ENCODE data around the gene TULP1. TPM values are rescaled to one million over a fixed set of nuclear protein-coding genes. Genes with fewer than 3 reads are reported as not detected.
A peak's percentile ranks its signal among the peaks of the same experiment; 100 is the strongest.

TULP1 gene
- total RNA-seq, 1 experiment from 2014 or later = not detected

GRCh38 chr6:35457907-35458306 is 54.8 kb downstream of the TULP1 start:
- Histone ChIP-seq H3K14ac (ENCODE audit: insufficient read depth, low read length) (no peak overlapping the region; the same call in 1 of the 2 replicates), H2BK12ac (ENCODE audit: insufficient read length, low read depth, low read length) (no peak overlapping the region), H3K27ac (ENCODE audit: insufficient read length, low read depth, low read length) (no peak overlapping the region), H3K56ac (ENCODE audit: insufficient read length, low read depth, low read length) (no peak overlapping the region), H3K4me2 (ENCODE audit: insufficient read depth, insufficient read length, low read length) (no peak overlapping the region), H3K18ac (ENCODE audit: insufficient read length, low read depth, low read length) (no peak overlapping the region), H3K79me1 (ENCODE audit: insufficient read depth, low read depth, low read length, poor library complexity, severe bottlenecking) (no peaks in the 10 kb centered on the region), H4K20me1 (ENCODE audit: control insufficient read depth, insufficient read depth, insufficient read length) (no peaks in the 10 kb centered on the region), H4K5ac (ENCODE audit: insufficient read length, low read depth, low read length) (no peak overlapping the region), H3K79me2 (ENCODE audit: insufficient read depth, low read length) (no peaks in the 10 kb centered on the region), H3K9me3 (ENCODE audit: control insufficient read depth, low read depth, low read length) (no peaks in the 10 kb centered on the region), H3K4me1 (ENCODE audit: insufficient read depth, low read length) (0 out of 2 replicates have a peak, but pooled peaks cover 4% of the 10 kb centered on the region), H2AFZ (ENCODE audit: low read length) (no peak overlapping the region), H2BK20ac (ENCODE audit: low read depth, low read length, poor library complexity, severe bottlenecking) (no peak overlapping the region), H2BK120ac (ENCODE audit: low read depth, low read length, poor library complexity, severe bottlenecking) (no peak overlapping the region), H3K4ac (ENCODE audit: low read depth, low read length) (no peak overlapping the region), H3T11ph (ENCODE audit: low read length) (no peak overlapping the region), H3K23me2 (ENCODE audit: insufficient read length, low read depth, low read length, poor library complexity, severe bottlenecking) (peaks cover under 1% of the 10 kb centered on the region), H2AK5ac (ENCODE audit: insufficient read length, low read length) (no peak overlapping the region), H2BK15ac (ENCODE audit: low read depth, low read length) (no peak overlapping the region), H3K9ac (ENCODE audit: extremely low read depth, insufficient read length, low read length) (no peak overlapping the region), H3K27me3 (ENCODE audit: insufficient read depth, low read length) (no peaks in the 10 kb centered on the region), H4K8ac (replicated peaks; ENCODE audit: insufficient read length, low read depth, low read length) (no peak overlapping the region), H4K91ac (ENCODE audit: insufficient read length, low read depth, low read length) (no peak overlapping the region), H3K23ac (ENCODE audit: insufficient read length, low read depth, low read length) (no peak overlapping the region), H2BK5ac (ENCODE audit: insufficient read length, low read length) (no peak overlapping the region)
- peak overlapping the region in 2 of 3 experiments; percentile 6 to 35; a peak in 3 of 7 replicates for H3K27ac Mint-ChIP-seq
- H3K4me3 Mint-ChIP-seq = no peak overlapping the region
- peaks cover 16 to 36% of the 10 kb centered on the region in 2 experiments for H3K4me1 Mint-ChIP-seq
- no CpG with 5 or more reads among the region's 4 CpGs for WGBS (ENCODE audit: extremely low coverage, insufficient read length, low lambda C conversion rate)
- DNase-seq = no peak
- no peaks in the 10 kb centered on the region for H3K9me3 Mint-ChIP-seq
- peaks cover 5% of the 10 kb centered on the region; the same call in 1 of the 2 replicates for H3K27me3 Mint-ChIP-seq (ENCODE audit: low read depth)
- peaks cover 31 to 46% (median 41%) of the 10 kb centered on the region in 3 experiments for H3K36me3 Mint-ChIP-seq (ENCODE audit: insufficient read depth in 1 of 3, low read depth in 3 of 3)
- TF ChIP-seq CTCF (conservative IDR thresholded peaks at IDR 0.05) = no peak; the same call in 2 of the 3 replicates
